GM18873 (cell line): Measurements from ENCODE around the gene ADARB2.
"Not testable (repeated sequence)": the region's sequence is repeated elsewhere in the genome, so short reads cannot be mapped to it uniquely, and the experiment has no call there.

Experiments used
- ATAC-seq: cut with Tn5 transposase; IDR thresholded peaks from one replicate; pipeline ENCODE4 v1.9.1; 2021; ENCODE audit warnings: mild to moderate bottlenecking, moderate library complexity, moderate number of reproducible peaks; ENCODE audit not compliant: unreplicated experiment, low FRiP score

Gene ADARB2

DNA sequence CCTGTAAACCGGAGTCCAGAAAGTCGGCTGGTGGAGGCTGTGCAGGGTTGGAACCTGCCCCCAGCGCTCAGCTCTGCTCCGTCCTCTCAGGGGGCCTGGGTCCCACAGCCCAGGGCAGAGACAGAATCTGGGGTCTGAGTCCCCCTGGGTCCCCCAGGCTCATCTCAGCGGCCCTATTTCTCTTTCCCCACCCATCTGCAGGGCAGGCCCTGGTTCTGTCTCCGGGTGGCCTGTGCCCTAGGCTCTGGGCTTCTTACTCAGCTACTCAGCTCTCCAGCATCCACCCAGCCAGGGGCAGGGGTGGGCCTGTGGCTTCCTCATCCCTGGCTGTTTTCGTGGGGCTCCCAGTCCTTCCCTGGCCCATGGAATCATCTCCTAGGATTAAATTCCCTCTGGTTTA is 183.4 kb downstream of the ADARB2 start:
- no peak for ATAC-seq

- ATAC-seq, result no peak
These were observed 184.2 kb downstream of the ADARB2 start for GRCh38 chr10:1552881-1553670.

- ATAC-seq, result no peak
These were observed 184.9 kb downstream of the ADARB2 start for GRCh38 chr10:1552406-1552805.

- no peak for ATAC-seq
These were observed 185.5 kb downstream of the ADARB2 start for GRCh38 chr10:1551636-1552338.

- no peak for ATAC-seq
These were observed 186.7 kb downstream of the ADARB2 start for GRCh38 chr10:1550616-1551015.

GRCh38 chr10:1550291-1550595 is 187.1 kb downstream of the ADARB2 start:
- ATAC-seq, result no peak

- no peak for ATAC-seq
These were observed 187.6 kb downstream of the ADARB2 start for GRCh38 chr10:1549591-1550290.

DNA sequence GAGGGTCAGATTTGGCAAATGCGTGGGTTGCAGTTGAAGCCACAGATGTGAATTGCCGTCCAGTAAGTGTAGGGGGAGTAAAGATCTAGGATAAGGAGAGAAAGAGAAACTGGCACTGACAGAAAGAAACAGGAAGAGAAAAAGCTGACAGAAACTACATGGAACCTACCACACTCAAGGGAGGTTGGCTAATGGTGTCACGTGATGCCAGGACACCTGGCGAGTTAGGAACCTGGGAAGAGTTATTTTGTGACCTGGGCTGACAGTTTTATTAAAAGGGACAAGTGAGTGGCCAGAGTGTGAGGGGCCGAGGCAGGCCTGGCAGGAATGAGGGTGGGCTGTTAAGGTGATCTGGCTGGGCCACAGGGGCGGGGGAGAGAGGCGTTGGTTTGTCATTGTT is 188.7 kb downstream of the ADARB2 start:
- no peak for ATAC-seq

DNA sequence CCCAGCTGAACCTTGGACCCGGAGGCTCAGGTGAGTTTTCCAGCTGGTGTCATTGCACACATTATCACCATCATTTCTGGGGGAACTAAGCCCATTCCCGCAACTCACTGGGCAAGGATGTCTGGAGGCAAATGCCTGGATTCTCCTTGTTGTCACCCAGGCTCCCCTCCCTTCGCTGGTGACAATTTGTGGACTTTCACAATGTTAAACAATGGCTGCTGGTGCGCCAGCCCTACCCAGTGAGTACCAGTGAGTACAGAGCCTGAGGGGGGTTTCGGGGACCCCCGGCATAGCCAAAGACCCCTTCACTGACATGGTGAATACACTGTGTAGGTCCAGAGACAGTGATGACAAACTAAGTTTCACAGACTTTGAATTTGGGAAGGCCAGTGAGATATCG is 189.2 kb downstream of the ADARB2 start:
- no peak for ATAC-seq

GRCh38 chr10:1546431-1547110 is 190.8 kb downstream of the ADARB2 start:
- ATAC-seq, result no peak

DNA sequence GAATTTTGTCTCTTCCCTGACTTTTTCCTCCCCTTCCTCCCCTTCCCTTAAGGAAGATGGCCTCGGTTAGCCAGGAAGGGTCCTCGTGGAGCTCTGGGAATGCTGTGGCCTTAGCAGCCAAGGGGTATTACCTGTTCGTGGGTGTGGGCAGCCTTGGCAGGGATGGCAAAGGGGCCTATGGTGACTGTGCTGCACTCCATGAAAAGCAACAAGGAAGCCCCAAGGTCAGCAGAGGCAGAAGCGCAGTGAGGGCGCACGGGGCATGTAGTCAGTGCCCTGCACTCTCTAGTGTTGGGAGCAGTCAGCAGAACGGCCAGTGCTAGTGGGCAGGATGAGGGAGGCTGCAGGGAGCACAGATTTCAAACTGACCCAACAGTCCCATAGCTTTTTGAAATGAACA is 191.8 kb downstream of the ADARB2 start:
- no peak for ATAC-seq

- no peak for ATAC-seq
These were observed 192.4 kb downstream of the ADARB2 start for GRCh38 chr10:1544929-1545328.

GRCh38 chr10:1544209-1544673 is 193.1 kb downstream of the ADARB2 start:
- ATAC-seq, result no peak

DNA sequence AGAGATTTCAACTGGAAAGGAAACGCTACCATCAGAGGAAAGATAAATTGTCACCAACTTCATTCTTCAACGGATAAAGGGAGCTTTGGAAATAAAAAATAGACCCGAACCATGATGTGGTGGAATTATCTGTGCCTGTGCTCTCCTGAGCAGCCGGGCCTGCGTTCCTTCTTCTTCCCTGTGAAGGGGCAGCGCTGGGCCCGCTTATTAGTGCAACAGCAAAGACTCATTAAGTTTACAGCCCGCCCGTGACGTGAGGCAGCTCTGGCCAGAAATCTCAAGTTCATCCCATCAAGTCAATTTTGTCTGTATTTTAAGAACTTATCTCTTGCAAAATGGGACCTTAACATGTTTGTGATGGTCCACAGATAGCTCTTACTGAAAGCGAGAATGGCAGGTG is 193.7 kb downstream of the ADARB2 start:
- ATAC-seq, result no peak

DNA sequence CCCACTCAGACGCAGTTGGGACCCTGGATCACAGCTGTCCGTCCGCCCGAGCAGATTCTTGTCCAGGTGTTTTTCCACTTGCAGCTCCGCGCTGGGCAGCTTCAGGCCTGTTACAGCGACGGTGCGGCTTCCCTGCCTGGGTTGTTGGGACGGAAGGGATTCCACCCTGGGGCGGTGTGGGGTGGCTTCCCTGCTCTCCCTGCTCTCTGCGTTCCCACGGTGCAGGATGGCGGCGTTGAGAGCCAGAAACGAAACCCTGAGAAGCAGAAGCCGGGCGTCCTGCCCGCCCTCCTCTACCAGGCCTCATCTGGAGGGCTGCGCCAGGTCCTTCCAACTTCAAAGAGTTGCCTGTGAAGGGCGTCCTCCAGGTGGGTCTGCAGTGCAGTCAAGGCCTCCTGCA is 194.4 kb downstream of the ADARB2 start:
- ATAC-seq, result no peak

GRCh38 chr10:1540144-1540543 is 197.2 kb downstream of the ADARB2 start:
- ATAC-seq, result no peak

- ATAC-seq, result no peak
These were observed 198.1 kb downstream of the ADARB2 start for GRCh38 chr10:1539216-1539615.

GRCh38 chr10:1538531-1539061 is 198.7 kb downstream of the ADARB2 start:
- ATAC-seq, result no peak

DNA sequence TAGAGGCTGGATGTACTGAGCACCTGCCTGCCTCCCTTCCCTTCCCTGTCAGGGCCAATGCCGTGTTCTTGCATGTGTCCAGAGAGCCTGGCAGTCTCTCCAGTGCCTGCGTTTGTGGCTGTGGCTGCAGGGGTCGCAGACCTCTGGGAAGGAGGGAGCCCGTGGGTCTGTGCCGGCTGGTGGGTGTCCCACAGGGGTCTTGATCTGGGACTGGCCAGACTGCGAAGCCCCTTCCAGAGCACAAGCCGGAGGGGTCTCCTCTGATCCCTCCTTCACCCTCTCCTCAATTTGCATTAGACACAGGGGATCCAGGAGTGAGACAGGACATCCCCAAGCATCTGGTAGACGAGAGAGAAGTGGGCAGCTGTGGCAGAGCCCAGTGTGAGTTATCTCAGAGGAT is 199.2 kb downstream of the ADARB2 start:
- no peak for ATAC-seq

DNA sequence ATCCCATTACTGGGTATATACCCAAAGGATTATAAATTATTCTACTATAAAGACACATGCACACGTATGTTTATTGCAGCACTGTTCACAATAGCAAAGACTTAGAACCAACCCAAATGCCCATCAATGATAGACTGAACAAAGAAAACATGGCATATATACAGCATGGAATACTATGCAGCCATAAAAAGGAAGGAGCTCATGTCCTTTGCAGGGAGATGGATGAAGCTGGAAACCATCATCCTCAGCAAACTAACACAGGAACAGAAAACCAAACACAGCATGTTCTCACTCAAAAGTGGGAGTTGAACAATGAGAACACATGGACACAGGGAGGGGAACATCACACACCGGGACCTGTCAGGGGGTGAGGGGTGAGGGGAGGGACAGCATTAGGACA is 199.9 kb downstream of the ADARB2 start:
- not testable (repeated sequence) for ATAC-seq

GRCh38 chr10:1536341-1536740 is 201.0 kb downstream of the ADARB2 start:
- no peak for ATAC-seq
